HFF-Myc (cell line): ENCODE measurements around the gene LINGO1.

ENCODE experiments used
- DNase-seq: peaks from one replicate; pipeline ENCODE4 v3.0.0-alpha.2; 2011; ENCODE audit warnings: low read depth; ENCODE audit errors: extremely low read depth
- H3K4me3 ChIP-seq: replicated peaks from 2 replicates; pipeline ENCODE4 v1.5.1; 2011; ENCODE audit warnings: low read depth, mild to moderate bottlenecking, control low read depth, low read length
- CTCF ChIP-seq: IDR thresholded peaks from 2 replicates; pipeline ENCODE4 v1.5.1; 2012; ENCODE audit warnings: mild to moderate bottlenecking, low read depth, low read length, control low read depth; ENCODE audit errors: missing control alignments

LINGO1 gene

GRCh38 chr15:77575203-77575934 lies 57.3 kb downstream of the LINGO1 start:
- no peak for DNase-seq
- TF ChIP-seq CTCF, result no peak
- H3K4me3 ChIP-seq, result no peak overlapping the region

DNA sequence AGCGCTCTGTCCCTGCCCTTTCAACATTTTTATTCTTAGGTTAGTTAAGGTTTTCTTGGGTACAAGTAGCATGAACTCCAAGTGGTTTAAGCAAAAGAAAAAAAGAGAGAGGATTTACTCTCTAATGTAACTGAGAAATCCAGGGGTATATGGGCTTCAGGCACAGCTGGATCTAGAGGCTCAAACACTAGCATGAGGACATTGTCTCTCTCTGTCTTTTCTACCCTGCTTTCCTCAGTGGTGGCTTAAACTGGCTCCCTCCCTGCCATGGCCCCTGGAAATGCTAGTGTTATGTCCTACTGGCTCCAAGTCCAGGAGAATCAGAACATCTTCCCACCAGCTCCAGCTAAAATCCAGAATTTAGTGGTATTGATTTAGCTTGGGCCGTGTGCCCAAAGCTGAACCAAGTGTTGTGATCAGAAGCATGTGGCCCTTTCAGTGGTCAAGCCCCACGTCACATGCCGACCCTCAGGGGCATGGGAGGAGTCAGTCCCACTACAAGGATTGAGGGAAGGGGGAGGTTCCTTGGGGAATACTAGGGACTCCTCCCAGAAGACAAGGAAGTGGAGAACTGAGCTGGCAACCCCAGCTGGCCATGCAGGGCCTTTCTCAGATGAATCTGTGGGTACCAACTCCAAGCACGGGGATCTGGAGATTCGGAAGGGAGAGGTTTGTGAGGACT lies 58.0 kb downstream of the LINGO1 start:
- no peak for TF ChIP-seq CTCF
- DNase-seq, result no peak
- H3K4me3 ChIP-seq, result no peak overlapping the region

DNA sequence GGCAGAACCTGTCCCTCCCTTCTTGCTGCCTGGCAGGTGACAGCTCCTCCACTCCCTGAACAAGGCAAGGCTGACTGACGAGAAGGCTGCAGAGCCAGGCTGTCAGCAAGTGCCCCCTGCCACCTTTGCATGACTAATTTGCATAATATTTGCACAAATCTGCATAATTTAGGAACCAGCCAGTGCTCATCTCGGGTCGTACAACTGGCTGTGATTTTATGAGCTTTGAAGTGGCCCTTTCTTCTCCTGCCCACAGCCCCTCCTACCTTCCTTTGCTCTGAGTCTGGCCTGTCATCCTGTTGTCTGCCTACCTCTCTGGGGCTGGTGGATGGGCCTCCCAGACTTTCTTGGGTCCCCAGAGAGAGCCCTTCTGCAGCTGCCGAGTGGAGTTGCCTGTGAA lies 58.9 kb downstream of the LINGO1 start:
- TF ChIP-seq CTCF, result no peak
- no peak overlapping the region for H3K4me3 ChIP-seq
- DNase-seq, result no peak

DNA sequence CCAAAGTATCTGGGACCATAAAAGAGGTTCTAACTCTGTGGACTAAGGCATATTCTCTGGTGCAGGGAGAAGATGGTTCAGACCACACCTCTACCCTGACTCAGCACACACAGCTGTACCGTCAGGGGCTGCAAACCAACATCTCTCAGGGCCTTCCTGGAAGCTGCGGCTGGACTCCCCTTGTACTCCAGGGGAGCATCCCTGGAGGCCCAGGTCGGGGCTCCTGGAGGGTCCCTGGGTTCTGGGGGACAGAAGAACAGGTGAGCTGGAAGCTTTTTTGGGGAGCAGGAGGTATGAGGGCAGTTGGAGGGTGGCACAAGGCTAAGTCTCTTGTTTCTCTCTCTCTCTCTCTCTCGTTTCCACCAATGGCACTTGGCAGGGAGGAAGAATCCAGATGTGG lies 60.5 kb downstream of the LINGO1 start:
- H3K4me3 ChIP-seq, result no peak overlapping the region
- TF ChIP-seq CTCF, result no peak
- no peak for DNase-seq

DNA sequence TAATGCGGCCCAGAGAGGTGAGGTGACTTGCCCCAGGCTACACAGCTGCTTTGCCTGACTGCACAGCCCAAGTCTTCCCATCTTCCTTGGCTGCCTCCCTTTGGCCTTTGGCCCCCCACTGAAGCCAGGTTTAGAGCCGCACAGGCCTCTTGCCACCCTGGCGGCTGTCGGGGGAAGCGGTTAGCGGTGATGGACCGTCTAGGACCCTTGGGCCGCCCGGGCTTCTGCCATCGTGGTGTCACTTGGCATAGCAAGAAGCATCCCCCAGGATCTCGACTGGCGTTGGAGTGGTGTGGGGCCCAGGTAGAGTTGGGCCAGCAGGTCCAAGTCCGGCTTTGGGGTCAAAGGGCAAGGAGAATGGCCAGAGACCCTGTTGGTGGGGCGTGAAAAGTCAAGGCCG lies 61.0 kb downstream of the LINGO1 start:
- DNase-seq, result no peak
- TF ChIP-seq CTCF, result no peak

GRCh38 chr15:77571181-77571580 lies 61.5 kb downstream of the LINGO1 start:
- H3K4me3 ChIP-seq, result no peak overlapping the region
- TF ChIP-seq CTCF, result no peak
- DNase-seq, result no peak

More for the DNA sequence above, 61.0 kb downstream of the LINGO1 start:
- H3K4me3 ChIP-seq, result no peak overlapping the region
